ENCODE results near the gene SDE2.

- TF ChIP-seq EP300 (IDR thresholded peaks at IDR 0.05): no peak
- no peak for TF ChIP-seq POLR2AphosphoS5 (IDR thresholded peaks at IDR 0.05)
- no peak for TF ChIP-seq CTCF (IDR thresholded peaks at IDR 0.05)
Observed at GRCh38 chr1:226048886-226049285, 49.7 kb upstream of the SDE2 start.
